AG10803 (cell line): ENCODE measurements around the gene TSPAN32.

Experiments used
- DNase-seq: peaks from one replicate; pipeline ENCODE4 v3.0.0; 2010; ENCODE audit warnings: low read depth
- H3K4me3 ChIP-seq: 2 replicates; pipeline ENCODE4 v1.5.1; 2011; ENCODE audit warnings: mild to moderate bottlenecking, low read length, control low read depth
- TF ChIP-seq, protein P1 (sequence below): conservative IDR thresholded peaks from 2 replicates; pipeline ENCODE4 v1.5.1; 2011; ENCODE audit warnings: mild to moderate bottlenecking, low read length, control low read depth, inconsistent platforms

TSPAN32 gene

DNA sequence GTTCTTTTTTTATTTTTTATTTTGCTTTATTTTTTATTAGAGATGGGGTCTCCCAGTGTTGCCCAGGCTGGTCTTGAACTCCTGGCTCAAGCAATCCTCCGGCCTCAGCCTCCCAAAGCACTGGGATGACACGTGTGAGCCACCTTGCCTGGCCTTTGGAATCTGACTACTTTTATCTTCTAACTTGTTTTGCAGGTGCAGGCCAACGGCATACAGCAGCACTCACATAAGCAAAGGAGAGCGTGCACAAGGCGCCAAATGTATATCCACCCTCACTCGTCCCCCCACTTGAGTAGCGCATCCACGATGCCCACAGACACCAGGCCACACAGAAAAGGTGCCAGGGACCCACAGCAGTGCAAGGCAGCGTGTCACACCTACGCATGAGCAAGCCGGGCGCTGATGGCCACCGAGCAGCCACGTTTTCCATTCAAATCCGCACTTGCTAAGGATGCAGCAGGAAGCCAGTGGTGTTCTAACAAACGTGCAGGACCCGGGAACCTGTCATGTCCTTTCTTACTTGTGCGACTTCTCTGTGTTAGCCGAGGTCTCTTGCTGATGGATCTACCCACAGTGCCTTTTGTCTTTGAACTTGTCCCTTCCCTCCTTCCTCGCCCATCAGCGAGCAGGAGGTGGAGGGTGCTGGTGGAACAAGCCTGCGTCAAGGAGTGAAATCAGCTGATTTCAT lies 37.3 kb upstream of the TSPAN32 start:
- TF ChIP-seq, protein P1, sequence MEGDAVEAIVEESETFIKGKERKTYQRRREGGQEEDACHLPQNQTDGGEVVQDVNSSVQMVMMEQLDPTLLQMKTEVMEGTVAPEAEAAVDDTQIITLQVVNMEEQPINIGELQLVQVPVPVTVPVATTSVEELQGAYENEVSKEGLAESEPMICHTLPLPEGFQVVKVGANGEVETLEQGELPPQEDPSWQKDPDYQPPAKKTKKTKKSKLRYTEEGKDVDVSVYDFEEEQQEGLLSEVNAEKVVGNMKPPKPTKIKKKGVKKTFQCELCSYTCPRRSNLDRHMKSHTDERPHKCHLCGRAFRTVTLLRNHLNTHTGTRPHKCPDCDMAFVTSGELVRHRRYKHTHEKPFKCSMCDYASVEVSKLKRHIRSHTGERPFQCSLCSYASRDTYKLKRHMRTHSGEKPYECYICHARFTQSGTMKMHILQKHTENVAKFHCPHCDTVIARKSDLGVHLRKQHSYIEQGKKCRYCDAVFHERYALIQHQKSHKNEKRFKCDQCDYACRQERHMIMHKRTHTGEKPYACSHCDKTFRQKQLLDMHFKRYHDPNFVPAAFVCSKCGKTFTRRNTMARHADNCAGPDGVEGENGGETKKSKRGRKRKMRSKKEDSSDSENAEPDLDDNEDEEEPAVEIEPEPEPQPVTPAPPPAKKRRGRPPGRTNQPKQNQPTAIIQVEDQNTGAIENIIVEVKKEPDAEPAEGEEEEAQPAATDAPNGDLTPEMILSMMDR = no peak
- H3K4me3 ChIP-seq = no peak overlapping the region
- no peak for DNase-seq

DNA sequence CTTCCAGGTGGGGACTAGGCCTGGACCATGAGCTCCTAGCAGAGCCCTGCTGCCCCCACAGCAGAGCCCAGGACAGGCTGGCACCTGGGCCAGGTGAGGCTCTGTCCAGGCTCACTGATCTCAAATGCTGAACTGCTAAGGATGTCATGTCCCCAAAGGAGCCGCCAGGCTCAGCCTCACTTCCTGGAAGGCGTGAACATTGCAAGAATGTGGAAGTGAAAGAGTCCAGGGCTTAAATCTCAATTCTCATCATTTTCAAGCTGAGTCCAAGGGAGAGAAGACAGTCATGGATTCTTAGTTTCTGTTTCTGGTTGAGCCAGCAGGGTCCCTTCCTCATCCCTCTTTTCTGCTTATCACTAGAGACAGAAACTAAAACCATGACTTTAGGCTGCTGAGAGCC lies 36.4 kb upstream of the TSPAN32 start:
- TF ChIP-seq, protein P1 = no peak
- H3K4me3 ChIP-seq = no peak overlapping the region
- no peak for DNase-seq

DNA sequence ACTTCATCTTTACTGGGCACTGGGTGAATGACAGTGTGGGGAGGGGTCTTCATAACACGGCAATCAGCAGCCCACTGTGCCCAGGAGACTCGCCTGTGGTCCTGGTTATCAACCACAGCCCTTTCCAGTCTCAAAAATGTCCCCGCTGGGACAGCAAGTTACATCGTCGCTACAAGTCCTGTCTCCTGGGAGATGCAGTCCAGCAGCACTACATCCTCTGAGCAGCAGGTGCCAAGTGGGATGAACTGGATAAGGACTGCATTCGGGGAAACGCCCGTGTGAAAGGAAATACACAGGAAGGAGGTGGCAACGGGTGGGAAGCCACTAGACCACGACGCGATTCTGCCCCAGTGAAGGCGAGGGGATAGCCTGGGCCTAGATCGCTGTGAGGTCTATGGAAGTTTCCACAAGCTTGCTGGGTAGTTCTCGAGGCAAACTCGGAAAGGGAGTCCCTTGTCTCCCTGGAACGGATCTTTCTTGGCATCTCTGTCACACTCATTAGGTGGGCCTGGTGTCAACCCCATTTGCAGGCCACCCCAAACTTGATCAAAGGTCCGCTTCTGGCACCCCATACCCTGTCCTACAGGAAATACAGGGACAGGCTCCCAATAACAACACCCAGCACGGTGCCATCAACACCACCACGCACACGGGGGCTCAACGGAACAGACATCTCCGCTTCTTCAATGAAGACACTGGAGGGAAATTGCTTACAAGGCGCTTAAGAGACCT lies 35.8 kb upstream of the TSPAN32 start:
- no peak overlapping the region for H3K4me3 ChIP-seq
- DNase-seq = no peak
- TF ChIP-seq, protein P1 = no peak

DNA sequence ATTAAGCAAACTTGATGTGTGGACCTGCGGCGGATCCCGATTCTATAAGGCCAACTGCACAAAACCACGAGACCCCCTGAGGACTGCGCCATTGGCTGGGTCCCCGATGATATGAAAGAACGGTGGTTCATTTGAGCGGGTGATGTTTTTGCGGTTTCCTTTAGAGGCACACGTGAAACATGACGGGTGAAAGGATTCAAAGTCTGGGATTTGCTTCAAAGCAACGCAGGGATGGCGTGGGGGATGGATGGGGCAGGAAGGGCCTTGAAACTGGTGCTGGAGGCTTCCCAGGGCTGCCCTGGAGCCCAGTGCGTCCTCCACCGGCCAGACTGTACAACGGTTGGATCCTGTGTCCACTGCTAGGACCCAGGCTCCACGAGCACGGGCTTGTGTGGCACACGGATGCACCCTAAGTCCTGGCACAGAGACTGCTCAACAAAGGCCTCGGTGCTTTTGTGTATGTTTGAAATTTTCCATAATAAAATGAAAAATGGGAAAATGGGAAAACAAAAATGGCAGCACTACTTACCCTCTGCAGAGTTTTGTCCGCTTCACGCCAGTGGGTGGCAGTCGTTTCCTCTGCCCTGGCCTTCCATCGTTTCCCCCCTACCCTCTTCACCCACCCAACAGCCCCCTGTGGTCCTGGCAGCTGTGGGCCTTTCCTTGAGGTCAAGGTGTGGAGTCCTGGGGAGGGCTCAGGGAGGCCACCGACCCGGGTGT lies 35.1 kb upstream of the TSPAN32 start:
- TF ChIP-seq, protein P1 = no peak
- DNase-seq = no peak
- no peak overlapping the region for H3K4me3 ChIP-seq

DNA sequence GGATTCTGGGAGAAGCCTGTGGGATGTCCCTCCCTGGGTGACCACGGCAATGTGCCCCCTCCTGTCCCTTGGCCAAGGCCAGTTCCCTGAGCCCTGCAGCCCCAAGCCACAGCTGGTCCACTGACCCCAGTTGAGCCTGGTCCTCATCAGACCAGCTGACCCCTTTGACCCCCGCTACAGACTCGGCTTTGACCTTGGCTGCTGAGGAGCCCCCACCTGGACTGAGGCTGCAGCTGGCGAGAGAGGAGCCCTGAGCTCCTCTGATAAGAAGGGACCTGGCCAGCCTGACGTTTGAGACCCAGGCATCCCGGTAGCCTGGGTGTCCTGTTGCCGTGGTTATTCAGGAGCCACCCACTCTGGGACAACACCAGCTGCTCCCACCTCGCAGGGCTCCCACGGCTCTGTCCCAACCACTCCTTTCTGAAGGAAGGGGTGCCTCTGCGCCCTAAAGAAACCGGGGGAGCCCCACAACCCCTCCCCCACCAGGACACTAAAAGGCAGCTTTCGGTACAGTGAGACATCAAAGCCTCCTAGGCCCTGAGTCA lies 34.4 kb upstream of the TSPAN32 start:
- no peak overlapping the region for H3K4me3 ChIP-seq
- TF ChIP-seq, protein P1 = no peak
- no peak for DNase-seq

DNA sequence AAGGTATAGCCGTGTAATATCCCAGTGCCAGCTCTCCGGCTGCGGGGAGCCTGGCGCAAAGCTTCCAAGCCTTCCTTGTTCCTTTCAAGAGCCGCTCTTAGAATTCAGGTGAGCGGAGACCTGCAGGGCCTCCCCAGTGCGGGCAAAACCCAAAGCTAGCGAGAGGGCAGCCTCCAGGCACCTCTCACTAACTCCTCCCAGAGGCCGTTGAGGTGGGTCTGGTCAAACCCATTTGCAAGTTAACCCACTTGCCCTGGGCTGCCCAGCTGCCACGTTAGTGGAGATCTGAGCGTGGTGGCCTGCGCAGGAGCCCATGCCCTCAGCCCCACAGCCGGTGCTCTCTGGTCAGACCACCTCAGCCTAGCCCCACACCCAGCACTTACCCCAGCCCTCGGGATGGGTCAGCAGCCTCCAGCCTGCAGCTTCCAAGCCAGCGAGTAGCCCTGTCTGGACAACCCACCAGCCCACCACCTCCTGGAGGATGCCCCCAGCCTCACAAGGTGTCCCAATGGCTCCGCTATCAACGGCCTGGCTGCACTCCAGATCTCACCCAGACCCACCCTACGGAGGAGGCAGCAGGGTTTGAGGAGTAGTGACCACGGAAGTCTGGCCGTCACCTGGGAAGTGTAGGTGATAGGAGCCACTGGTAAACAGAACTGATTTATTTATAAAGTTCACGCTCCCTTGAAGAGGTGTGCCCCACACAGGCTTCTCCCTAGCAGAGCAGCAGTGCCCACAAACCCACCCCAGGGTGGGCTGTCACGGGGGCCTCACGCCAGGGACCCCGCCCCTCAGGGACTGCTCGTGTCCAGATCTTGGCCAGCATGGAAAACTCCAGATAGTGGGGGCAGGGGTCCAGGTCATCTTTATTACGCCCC lies 33.7 kb upstream of the TSPAN32 start:
- TF ChIP-seq, protein P1 = no peak
- no peak overlapping the region for H3K4me3 ChIP-seq
- no peak for DNase-seq
